Endothelial cell of umbilical vein (primary cell): ENCODE results near the gene NR6A1.

Source experiments
- CTCF ChIP-seq, 2 donors: IDR thresholded peaks; 1 replicate in 1 of 2; 2 replicates in 1 of 2; pipeline ENCODE4 v1.5.1; 2011; ENCODE audit warnings: low read length in 2 of 2, mild to moderate bottlenecking in 2 of 2, moderate library complexity in 2 of 2, control low read depth in 1 of 2, inconsistent platforms in 1 of 2, low read depth in 1 of 2; ENCODE audit not compliant: insufficient read depth in 1 of 2; ENCODE audit errors: extremely low read depth in 1 of 2
- EZH2 ChIP-seq: IDR thresholded peaks from 2 replicates; pipeline ENCODE4 v1.6.1; 2012; ENCODE audit warnings: borderline replicate concordance, low read depth, mild to moderate bottlenecking, moderate library complexity, low read length, inconsistent platforms; ENCODE audit not compliant: severe bottlenecking

GRCh38 chr9:124552273-124552605 is 218.9 kb downstream of the NR6A1 start:
- TF ChIP-seq EZH2 (no peak), CTCF (IDR thresholded peaks at IDR 0.05; ENCODE audit: extremely low read depth in 1 of 2, insufficient read depth in 1 of 2, low read depth in 1 of 2, low read length in 2 of 2) (no peak)
